GM21529 (cell line): Measurements from ENCODE around the gene ZBTB25.

Experiments
- ATAC-seq: cut with Tn5 transposase; IDR thresholded peaks from one replicate; pipeline ENCODE4 v1.9.1; 2021; ENCODE audit not compliant: unreplicated experiment

ZBTB25 gene

DNA sequence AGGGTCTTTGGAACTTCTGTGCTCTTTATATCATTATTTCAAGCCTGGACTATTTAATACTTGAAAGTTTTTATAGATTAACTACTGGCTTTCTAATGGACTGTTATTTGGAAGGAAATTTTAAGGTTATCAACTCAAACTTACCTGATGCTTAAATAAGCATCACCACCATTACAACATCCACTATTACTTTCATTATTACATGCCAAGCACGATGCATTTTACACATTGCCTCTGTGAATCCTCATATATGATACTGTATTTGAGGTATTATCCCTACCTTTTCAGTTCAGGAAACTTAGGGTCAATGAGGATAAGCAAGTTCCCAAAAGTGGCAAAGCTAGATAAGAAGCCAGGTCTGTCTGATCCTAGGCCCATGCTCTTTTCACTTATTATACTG, 13.3 kb upstream of the ZBTB25 start:
- ATAC-seq = no peak

DNA sequence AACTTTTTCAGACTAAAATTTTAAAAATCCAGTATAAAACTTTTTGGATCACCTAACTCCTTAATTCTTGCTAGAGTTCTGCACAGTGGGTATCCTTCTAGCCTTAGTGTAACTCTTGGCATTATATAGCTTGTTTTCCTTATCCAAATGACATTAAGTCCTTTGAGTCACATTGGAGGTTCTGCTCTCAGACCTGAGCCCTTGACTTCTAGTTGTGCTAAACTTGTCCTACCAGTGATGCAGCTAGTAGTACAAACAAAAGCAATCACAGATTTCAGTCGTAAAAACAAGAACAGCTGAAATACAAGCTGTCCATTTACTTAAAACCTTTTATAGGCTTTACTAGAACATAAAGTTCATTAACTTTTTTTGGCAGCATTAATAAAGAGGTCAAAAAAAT, 11.4 kb upstream of the ZBTB25 start:
- ATAC-seq = no peak

DNA sequence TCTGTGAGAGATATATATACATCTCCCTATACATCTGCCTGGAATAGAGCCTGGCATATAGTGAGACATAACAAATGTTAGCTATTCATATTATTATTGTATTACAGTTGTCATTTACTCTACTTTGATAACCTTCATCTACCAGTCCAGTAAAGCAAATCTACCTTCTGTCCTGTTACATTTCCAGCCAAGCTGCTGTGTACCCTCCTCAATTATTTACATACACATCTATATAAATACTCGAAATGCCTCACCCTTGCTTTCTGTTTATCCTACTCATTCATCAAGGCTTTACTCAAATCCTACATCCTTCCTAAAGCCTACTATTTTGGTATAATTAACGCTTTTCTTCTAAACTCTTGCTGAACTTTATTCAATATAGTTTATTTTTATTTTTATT, 9.6 kb upstream of the ZBTB25 start:
- ATAC-seq = no peak

DNA sequence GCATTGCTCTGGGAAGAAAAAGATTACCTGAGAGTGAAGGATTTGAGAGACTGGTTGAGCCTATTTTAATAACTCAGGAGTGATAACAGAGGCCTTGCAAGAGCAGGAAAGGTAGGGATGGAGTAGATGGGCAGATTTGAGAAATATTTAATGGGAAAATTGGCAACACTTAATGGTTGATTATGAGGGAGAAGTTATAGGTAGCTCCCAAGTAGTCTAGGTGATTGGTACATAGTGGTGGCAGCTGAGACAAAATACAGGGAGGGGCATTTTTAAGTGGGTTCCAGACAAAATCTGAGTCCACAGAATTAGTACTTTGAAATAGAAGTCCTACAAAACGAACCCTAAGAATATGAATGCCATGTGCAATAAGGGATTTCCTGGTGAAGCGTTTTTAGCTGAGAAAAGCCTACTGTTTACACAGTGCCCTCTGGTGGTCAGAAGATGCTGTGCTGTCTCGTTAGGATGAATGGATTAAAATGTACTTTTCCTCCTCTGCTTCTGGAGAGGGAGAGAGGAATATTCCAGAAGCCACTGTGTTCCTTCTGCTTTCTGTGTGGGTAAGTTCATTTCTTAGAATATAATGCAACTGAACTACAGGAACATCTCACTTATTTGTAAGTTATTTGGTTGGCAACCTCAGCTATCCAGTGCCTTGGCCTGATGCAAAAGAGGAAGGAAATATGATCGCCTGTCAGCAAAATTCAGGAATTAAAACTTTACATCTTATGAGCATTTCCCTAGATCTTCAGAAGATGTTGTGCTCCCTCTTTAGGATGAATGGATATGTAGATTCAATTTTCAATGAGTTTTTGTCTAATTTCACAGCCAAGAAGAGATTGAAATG, 7.4 kb upstream of the ZBTB25 start:
- no peak for ATAC-seq

DNA sequence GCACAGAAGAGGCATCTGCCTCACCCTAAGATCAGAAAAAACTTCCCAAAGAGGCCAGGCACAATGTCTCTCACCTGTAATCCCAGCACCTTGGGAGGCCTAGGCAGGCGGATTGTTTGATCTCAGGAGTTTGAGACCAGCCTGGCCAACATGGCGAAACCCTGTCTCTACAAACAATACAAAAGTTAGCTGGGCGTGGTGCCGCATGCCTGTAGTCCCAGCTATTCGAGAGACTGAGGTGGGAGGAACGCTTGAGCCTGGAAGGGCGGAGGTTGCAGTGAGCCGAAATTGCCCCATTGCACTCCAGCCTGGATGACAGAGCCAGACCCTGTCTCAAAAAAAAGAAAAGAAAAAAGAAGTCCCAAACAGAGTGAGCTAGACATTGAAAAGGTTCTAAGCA, 5.4 kb upstream of the ZBTB25 start:
- no peak for ATAC-seq

DNA sequence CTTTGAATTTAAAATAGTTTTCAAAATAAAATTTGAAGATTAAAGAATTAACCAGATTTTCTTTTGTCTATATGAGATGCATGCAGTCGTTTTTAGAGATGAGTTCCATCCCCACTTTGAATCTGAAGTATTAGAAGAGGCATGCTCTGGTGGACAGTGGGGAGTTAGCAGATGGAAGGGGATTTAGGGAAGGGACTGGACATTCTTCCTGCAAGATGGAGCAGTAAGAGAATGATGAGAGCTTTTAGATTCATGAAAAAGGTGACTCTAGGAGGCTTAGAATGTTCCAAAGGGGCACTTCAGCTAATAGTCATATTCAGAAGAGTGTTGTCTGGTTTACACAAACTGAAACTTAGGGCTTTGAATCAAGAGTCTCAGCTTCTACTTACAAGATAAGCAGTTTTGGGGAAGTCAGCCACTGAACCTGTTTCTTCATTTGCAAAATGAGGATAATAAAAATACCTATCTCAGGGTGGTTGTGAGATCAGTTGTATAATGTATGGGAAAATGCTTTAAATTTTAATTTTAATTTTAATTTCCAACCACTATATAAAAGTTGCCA, 4.7 kb upstream of the ZBTB25 start:
- ATAC-seq = peak; percentile 14

DNA sequence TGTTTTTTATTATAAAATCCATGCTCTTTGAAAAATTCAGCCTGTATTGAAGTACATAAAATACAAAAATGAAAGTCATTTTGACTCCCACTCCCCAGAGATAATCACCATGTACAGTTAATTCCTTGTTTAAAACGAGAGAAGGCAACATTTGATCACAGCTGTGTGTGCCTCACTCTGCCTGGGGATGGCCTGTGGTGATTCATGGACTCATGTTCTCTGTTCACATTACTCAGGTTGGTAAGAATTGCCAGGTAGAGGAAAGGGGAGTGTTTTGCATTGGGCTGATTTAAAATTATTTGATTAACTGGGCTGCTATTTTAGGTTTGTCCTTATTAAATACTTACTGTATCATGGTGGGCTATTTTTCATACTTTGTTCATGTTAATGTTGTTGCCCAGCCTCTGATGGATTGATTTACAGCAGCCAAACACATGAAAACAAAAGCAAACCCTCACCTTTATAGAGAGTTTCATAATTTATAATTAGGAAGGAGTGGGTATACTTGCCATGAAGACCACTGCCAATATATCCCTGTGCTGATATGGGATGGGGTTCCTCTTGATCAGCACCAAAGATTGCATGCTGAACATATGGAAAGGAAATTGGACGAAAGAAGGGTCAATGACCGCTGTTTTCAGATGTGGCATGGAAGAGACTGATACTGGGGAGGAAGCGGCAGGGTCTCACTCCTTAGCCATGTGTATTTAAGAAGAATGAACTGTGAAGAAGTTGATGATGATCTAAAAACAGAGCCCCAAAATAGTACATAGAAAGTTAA, 3.9 kb upstream of the ZBTB25 start:
- ATAC-seq = no peak

DNA sequence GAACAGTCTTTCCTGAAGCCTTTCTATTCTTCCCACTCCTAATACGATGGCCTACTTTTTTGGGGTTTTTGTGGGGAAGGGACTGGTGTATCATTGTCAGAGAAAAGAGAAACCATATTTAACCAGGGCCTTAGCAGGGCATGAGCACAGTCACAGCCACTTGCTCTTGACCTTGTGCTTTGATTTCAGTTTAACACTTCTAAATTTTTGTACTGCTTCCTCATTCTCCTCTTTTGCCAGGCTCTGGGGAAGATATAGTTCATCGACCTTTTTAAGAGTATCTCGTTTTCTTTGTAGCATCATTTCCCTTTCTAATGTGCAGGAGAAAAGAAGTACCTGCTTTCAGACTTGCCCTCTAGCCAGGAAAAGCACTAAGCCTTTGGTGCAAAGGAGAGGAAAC, 3.1 kb upstream of the ZBTB25 start:
- no peak for ATAC-seq

DNA sequence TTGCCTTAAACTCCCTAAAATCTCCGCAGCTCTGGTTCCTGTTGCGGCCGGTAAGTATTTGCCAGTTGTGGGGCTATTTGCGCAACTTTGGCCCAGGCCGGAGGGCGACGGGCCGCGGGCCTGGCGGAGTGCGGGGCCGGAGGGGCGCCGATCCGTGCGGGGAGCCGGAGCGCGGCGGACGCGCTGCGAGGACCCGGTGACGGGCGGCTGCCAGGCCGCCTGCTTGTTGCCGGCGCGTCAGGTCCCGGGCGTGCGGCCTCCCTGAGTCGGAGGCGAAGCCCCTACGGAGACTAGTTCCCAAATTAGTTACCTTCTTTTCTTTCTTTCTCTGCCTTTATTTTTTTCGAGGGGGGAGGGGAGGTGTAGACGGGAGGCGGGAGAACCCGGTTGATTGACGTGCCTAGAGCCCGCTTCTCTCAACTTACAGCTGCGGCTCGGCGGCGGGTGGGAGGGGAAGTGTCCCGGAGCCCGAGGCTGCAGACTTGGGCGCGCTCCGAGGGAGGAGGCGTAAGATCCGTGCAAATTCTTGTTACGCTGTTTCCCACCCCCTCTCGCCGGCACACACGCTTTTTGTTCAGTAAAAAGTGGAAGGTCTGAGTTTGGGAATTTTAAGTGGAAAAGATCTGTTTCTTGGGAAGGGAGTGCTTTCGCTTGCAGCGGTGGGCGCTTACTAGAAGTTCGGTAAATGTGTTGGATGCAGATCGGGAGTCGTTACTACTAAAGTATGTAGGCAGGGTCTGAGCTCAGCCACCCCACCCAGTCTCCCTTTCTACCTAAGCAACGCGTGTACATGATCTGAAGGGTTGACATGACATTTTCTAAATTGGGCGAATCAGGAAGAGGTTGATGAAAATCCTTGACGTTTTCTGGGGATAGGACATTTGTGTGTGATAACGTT, 1.5 kb upstream of the ZBTB25 start:
- ATAC-seq = peak; percentile 27

DNA sequence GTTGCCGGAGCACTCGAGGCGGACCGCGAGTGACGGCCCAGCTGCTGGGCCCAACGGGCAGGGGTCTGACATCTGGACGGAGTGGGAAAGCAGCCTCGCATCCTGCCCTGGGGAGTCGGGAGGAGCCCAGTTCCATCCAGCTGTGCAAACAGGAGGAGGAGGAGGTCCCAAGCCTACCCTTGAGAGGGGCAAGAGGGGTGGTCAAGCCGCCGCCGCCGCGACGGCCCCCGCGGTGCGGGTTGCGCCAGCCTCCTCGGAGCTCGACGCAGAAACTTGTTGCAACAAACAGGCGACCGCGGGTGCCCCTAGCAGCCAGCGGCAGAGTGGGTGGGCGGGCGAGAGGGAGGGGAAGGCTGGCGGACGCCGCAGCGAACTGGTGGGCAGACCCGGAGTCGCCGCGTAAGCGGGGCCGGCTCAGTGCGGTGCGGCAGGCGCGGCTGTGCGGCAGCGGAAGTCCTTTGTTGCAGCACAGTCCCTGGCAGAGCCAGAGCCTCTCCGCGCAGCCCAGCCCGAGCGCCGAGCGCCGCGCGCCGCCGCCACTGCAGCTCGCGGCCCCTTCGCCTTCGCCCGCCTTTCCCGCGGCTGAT, 765 bp upstream of the ZBTB25 start, which contains the start of gene ZBTB1:
ZBTB1 (plus strand) TSS at position 461 of the 587 bp plus-strand sequence. CDS start 16,735 bp downstream, outside the sequence.
- ATAC-seq = peak; percentile 17

DNA sequence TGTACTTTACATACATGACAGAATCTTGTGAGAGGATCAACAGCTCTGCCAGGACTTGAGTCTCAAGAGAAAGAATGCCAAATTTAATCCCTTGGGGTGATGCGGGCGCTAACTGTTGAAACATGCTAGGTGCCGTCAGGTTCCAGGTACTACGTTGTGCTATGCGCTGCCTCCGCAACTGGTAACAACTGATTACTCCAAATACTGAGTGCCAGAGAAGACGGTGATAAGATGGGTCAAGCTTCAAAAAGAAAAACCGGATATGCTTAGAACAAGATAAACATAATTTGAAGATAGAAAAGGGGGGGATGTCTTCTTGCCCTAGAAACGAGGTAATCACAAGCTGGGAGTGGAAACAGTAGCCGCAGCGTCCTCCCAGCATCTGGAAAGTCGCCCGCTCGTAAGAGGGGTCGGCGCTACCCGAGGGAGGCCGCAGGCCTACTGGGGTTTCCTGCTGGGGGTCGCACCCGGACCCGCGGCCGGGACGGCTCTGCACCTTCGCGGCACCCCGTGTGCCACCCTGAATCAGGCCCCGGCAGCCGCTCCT, 678 bp downstream of the ZBTB25 start:
- no peak for ATAC-seq

DNA sequence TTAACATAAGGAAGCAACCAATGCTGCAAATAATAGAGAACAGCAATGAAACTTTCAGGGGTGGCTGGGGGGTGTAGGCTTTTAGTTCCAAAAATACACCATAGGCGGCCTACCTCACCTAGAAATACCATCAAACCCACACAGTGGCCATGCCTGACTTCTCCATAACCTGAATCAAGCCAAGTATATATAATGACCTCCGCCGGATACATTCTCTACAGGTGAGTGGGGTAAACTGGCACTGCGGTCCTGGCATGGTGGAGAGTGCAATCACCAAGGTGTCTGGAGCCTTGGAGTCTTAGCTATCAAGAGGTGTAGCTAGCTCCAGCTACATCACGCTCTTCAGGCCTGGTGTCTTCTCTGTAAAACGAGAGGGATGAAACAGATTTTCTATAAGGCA, 1.2 kb downstream of the ZBTB25 start:
- no peak for ATAC-seq

DNA sequence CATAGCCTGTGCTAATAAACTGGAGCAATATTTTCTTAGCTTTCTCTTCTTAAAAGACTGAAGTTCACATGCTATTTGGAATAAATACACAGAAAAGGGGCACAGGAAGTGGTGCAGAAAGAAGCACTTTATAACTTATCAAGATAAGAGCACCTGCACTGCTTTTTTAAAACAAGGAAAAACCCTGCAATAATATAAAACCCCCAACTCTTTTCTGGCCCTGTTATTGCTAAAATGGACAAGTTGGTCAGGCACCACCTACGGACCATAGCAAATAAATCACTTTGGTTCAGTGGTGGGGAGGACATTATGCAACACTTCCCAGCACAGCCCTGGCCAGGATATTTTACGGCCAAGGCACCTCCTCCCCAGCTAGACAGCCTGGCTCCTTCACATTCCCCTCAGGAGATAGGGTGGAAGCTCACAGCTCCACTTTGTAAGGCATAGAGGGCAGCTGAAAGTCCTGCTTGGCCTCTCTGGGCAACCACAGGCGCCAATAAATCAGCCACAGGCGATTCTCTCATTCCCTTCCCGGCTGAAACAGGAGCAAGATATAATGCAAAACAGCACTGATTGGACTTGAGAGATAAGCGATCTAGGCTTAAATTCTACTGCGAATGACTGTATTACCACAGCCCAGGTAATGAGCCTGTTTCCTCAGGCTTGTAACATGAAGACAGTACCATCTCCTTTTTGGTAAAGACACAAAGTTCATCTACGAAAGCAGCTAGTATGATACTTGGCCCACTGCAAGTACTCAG, 2.0 kb downstream of the ZBTB25 start:
- ATAC-seq = no peak

DNA sequence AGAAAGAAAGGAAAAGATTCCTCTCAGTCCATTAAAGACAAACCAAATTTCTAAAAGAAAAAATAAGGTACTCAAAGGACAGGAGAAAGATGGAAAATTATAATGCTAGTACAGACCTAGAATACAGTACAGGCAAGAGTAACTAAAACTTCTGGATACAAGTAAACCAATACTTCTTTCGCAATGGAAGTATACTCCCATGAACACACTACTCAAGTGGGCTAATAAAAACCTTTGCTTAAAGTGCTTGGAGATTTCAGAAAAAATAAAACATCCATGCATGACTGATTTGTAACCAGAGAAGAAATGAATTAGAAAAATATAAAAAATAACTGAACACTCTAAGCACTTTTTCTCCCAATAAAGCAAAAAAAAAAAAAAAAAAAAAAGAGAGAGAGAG, 3.5 kb downstream of the ZBTB25 start:
- ATAC-seq = no peak

DNA sequence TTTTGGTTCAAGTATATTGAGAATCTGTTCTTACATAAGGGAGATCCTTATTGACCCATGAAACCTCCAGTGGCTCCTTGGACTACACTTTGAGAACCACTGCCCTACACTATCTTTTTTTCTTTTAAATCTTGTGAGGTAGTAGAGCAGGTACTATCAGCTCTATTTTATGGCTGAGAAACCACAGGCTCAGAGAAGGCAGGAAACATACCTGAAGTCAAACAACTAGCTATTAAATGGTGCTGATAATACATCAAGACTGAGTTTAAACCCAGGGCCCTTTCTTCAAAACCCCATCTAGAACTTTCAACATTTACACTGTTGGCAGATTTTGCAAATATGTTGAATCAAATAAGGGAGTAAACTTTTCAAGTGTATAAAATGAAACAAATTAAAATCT, 6.9 kb downstream of the ZBTB25 start:
- ATAC-seq = no peak

DNA sequence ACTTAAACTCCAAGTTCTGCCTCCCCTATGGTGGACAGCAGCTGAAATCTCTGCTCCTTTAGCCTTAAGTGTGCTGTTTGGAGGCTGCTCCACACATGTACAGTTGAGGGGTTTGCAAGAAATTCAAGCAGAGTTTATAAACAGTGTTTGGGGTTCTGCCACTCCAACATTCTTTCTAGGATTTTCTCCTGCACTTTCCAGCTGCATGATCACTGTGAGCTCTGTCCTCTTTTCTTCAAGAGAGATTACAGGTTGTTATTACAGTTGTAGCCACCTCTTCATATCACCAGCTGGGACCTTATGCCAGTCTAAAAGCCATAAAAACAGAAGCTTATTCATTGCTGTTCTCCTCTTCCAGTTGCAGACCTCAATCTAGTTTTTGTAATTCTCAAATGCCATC, 8.4 kb downstream of the ZBTB25 start:
- ATAC-seq = no peak

DNA sequence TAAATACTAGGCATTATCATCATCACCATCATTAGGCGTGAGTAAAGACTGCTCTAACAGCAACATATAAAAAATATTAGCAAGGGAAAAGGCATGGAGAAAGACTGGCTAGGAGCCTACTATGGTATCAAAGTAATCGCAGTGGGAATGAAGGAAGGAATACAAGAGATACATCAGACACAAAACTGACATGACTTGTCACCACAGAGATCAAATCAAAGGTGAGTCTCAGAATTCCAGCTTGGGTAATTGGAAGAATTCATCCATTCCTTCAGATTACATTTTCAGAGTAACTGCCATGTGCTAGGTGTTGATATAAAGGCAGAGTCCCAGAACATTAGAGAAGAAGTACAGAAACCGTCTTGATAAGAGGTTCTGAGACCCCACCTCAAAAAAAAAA, 10.2 kb downstream of the ZBTB25 start:
- no peak for ATAC-seq

DNA sequence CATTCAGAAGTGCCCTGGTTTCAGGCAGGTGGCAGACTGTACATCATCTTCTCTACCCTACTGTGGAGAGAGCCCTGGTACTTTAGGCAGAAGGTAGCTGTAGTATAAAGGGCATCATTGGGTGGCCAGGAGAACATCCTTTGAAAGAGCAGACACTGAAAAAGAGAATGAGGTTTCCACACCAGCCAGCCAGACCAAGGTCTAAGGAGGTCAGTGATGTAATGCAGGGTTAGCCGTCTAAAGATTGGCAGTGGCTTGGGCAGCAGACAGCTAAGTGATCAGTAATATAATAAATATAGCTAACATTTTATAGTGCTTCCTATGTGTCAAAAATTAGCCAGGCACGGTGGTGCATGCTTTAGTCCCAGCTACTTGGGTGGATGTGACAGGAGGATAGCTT, 12.0 kb downstream of the ZBTB25 start:
- ATAC-seq = no peak

DNA sequence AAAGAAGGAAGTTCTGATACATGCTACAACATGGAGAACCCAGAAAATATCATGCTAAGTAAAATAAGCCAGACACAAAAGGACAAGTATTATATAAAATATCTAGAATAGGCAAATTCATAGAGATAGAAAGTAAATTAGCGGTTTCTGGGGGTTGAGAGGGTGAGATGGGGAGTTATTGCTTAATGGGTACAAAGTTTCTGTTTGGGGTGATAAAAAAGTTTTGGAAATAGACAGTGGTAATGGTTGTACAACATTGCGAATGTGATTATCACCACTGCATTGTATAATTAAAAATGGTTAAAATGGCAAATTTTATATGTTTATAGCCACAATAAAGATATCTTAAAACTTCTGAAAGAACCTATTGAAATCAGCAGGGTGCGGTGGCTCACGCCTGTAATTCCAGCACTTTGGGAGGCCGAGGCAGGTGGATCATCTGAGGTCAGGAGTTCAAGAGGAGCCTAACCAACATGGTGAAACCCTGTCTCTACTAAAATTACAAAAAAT, 15.0 kb downstream of the ZBTB25 start:
- no peak for ATAC-seq
